Measurements from ENCODE around the gene ACAD11. TPM values are rescaled to one million over a fixed set of nuclear protein-coding genes. Genes with fewer than 3 reads are reported as not detected.
A peak's percentile ranks its signal among the peaks of the same experiment; 100 is the strongest.

ACAD11 gene
- total RNA-seq, 2 experiments from 2014 or later, result 18.5 to 23.5 TPM

- Histone ChIP-seq H3K36me3 (ENCODE audit: insufficient read depth, low read length) (peaks cover 33% of the 10 kb centered on the region), H3K79me2 (ENCODE audit: insufficient read depth, low read depth, low read length) (no peaks in the 10 kb centered on the region), H3K4me3 (ENCODE audit: low read depth, low read length, poor library complexity, severe bottlenecking) (no peak overlapping the region), H4K20me1 (ENCODE audit: insufficient read depth, low read length) (no peaks in the 10 kb centered on the region), H3K27ac (ENCODE audit: low read depth, low read length, poor library complexity, severe bottlenecking) (peak overlapping the region; percentile 63), H3K4me1 (ENCODE audit: insufficient read depth, low read length, poor library complexity, severe bottlenecking) (peaks cover 47% of the 10 kb centered on the region), H3K4me2 (ENCODE audit: low read length) (peak overlapping the region; percentile 43), H3K9me3 (ENCODE audit: low read length) (no peaks in the 10 kb centered on the region), H3K9me2 (ENCODE audit: insufficient read depth, low read length) (no peaks in the 10 kb centered on the region), H2AFZ (ENCODE audit: low read length) (peak overlapping the region; percentile 37; the same call in 1 of the 2 replicates)
- DNase-seq (ENCODE audit: low spot score), result no peak
- ChIA-PET CTCF (ENCODE audit: unreplicated experiment) (no interaction called here), POLR2A (interaction anchor here (0.9 to 1.0 kb wide), 2 partner anchors 28 to 94 kb away, joined by 3 read pairs; no protein-coding TSS in a partner anchor)
- no TSS peak for BruUV-seq (replicated peaks)
- no peak for TF ChIP-seq EZH2phosphoT487 (IDR thresholded peaks at IDR 0.05; ENCODE audit: borderline replicate concordance, low read depth, low read length)
- TF ChIP-seq, protein P1, sequence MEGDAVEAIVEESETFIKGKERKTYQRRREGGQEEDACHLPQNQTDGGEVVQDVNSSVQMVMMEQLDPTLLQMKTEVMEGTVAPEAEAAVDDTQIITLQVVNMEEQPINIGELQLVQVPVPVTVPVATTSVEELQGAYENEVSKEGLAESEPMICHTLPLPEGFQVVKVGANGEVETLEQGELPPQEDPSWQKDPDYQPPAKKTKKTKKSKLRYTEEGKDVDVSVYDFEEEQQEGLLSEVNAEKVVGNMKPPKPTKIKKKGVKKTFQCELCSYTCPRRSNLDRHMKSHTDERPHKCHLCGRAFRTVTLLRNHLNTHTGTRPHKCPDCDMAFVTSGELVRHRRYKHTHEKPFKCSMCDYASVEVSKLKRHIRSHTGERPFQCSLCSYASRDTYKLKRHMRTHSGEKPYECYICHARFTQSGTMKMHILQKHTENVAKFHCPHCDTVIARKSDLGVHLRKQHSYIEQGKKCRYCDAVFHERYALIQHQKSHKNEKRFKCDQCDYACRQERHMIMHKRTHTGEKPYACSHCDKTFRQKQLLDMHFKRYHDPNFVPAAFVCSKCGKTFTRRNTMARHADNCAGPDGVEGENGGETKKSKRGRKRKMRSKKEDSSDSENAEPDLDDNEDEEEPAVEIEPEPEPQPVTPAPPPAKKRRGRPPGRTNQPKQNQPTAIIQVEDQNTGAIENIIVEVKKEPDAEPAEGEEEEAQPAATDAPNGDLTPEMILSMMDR (conservative IDR thresholded peaks at IDR 0.05; ENCODE audit: low read length), result no peak
- intact Hi-C loops (cut with micrococcal nuclease; ENCODE audit: unreplicated experiment), result no loop called here
Observed at GRCh38 chr3:132622761-132623160, 36.8 kb downstream of the ACAD11 start.

- no peak for DNase-seq (ENCODE audit: low spot score)
- no TSS peak for BruUV-seq (replicated peaks)
- POLR2A ChIA-PET, result no interaction called here
Observed at GRCh38 chr3:132622148-132622547, 37.5 kb downstream of the ACAD11 start.

GRCh38 chr3:132616780-132617179 lies 42.8 kb downstream of the ACAD11 start:
- TF ChIP-seq, protein P1 (conservative IDR thresholded peaks at IDR 0.05; ENCODE audit: low read length), result no peak
- TF ChIP-seq EZH2phosphoT487 (IDR thresholded peaks at IDR 0.05; ENCODE audit: borderline replicate concordance, low read depth, low read length), result no peak
- Histone ChIP-seq H3K4me1 (ENCODE audit: insufficient read depth, low read length, poor library complexity, severe bottlenecking) (peaks cover 4% of the 10 kb centered on the region), H3K79me2 (ENCODE audit: insufficient read depth, low read depth, low read length) (no peaks in the 10 kb centered on the region), H2AFZ (ENCODE audit: low read length) (no peak overlapping the region), H3K9me2 (ENCODE audit: insufficient read depth, low read length) (no peaks in the 10 kb centered on the region), H3K9me3 (ENCODE audit: low read length) (no peaks in the 10 kb centered on the region), H3K4me3 (ENCODE audit: low read depth, low read length, poor library complexity, severe bottlenecking) (no peak overlapping the region), H3K36me3 (ENCODE audit: insufficient read depth, low read length) (peaks cover 30% of the 10 kb centered on the region), H3K4me2 (ENCODE audit: low read length) (no peak overlapping the region), H3K27ac (ENCODE audit: low read depth, low read length, poor library complexity, severe bottlenecking) (no peak overlapping the region), H4K20me1 (ENCODE audit: insufficient read depth, low read length) (no peaks in the 10 kb centered on the region)
- ChIA-PET CTCF (ENCODE audit: unreplicated experiment) (no interaction called here), POLR2A (no interaction called here)
- no TSS peak for BruUV-seq (replicated peaks)
- no peak for DNase-seq (ENCODE audit: low spot score)
- intact Hi-C loops (cut with micrococcal nuclease; ENCODE audit: unreplicated experiment), result no loop called here

More at GRCh38 chr3:132622148-132622547, 37.5 kb downstream of the ACAD11 start:
- no peaks in the 10 kb centered on the region for H3K79me2 ChIP-seq (ENCODE audit: insufficient read depth, low read depth, low read length)
- no peaks in the 10 kb centered on the region for H3K9me3 ChIP-seq (ENCODE audit: low read length)
- H3K36me3 ChIP-seq (ENCODE audit: insufficient read depth, low read length), result peaks cover 29% of the 10 kb centered on the region
- 0 out of 2 replicates have a peak overlapping the region, but pooled peaks have one; percentile 31 for H2AFZ ChIP-seq (ENCODE audit: low read length)
- no peaks in the 10 kb centered on the region for H3K9me2 ChIP-seq (ENCODE audit: insufficient read depth, low read length)
- no peak for TF ChIP-seq EZH2phosphoT487 (IDR thresholded peaks at IDR 0.05; ENCODE audit: borderline replicate concordance, low read depth, low read length)
- TF ChIP-seq, protein P1 (conservative IDR thresholded peaks at IDR 0.05; ENCODE audit: low read length), result no peak
- no peaks in the 10 kb centered on the region for H4K20me1 ChIP-seq (ENCODE audit: insufficient read depth, low read length)
- intact Hi-C loops (cut with micrococcal nuclease; ENCODE audit: unreplicated experiment), result no loop called here
- peak overlapping the region; percentile 63 for H3K27ac ChIP-seq (ENCODE audit: low read depth, low read length, poor library complexity, severe bottlenecking)
- no peak overlapping the region for H3K4me3 ChIP-seq (ENCODE audit: low read depth, low read length, poor library complexity, severe bottlenecking)
- CTCF ChIA-PET (ENCODE audit: unreplicated experiment), result no interaction called here
- peak overlapping the region; percentile 22; the same call in 1 of the 2 replicates for H3K4me2 ChIP-seq (ENCODE audit: low read length)
- H3K4me1 ChIP-seq (ENCODE audit: insufficient read depth, low read length, poor library complexity, severe bottlenecking), result peaks cover 47% of the 10 kb centered on the region

All from OCI-LY7 (cell line).